GM10248 (cell line): Measurements from ENCODE around the gene VSIG10.

Experiments
- CTCF ChIA-PET: fragments of 300-600 bp; sonication (Branson Sonifier 250); formaldehyde crosslinking; extraction: SDS; loops from one replicate; lab custom pipeline; 2021; ENCODE audit warnings: antibody characterized with exemption; lab: Yijun Ruan, JAX
- POLR2A ChIA-PET: fragments of 350-650 bp; sonication (Branson Sonifier 250); formaldehyde crosslinking; extraction: SDS; loops from one replicate; lab custom pipeline; 2020; ENCODE audit warnings: antibody characterized with exemption; lab: Yijun Ruan, JAX
- DNase-seq: peaks from one replicate; pipeline ENCODE4 v3.0.0; 2012; ENCODE audit errors: extremely low spot score
- TF ChIP-seq, protein P1 (sequence below): IDR thresholded peaks from 2 replicates; pipeline ENCODE4 v1.5.1; 2012; ENCODE audit warnings: mild to moderate bottlenecking, low read depth; ENCODE audit errors: extremely low read depth, missing control alignments, control extremely low read depth

The VSIG10 gene

DNA sequence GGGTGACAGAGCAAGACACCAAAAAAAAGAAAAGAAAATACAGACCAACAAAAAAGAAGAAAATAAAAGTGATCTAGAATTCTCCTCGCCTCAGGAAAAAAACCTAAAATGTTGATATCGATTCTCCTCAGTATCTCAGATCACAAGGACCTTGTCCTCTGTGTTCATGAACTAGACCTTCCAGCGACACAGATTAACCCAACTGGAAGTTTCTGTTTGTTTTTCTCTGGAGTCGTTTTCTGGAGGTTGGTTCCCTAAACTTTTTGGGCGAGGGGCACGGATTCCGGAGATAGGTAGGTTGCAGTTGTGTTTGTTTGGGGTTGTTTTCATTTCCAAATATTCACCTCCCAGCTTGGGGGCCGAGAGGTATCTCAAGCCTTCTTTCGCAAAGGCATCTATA is 87.9 kb downstream of the VSIG10 start:
- TF ChIP-seq, protein P1, sequence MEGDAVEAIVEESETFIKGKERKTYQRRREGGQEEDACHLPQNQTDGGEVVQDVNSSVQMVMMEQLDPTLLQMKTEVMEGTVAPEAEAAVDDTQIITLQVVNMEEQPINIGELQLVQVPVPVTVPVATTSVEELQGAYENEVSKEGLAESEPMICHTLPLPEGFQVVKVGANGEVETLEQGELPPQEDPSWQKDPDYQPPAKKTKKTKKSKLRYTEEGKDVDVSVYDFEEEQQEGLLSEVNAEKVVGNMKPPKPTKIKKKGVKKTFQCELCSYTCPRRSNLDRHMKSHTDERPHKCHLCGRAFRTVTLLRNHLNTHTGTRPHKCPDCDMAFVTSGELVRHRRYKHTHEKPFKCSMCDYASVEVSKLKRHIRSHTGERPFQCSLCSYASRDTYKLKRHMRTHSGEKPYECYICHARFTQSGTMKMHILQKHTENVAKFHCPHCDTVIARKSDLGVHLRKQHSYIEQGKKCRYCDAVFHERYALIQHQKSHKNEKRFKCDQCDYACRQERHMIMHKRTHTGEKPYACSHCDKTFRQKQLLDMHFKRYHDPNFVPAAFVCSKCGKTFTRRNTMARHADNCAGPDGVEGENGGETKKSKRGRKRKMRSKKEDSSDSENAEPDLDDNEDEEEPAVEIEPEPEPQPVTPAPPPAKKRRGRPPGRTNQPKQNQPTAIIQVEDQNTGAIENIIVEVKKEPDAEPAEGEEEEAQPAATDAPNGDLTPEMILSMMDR, result no peak
- ChIA-PET CTCF (interaction anchor here (1.0 kb wide), 1 partner anchor 141 kb away, joined by 3 read pairs; no protein-coding TSS in a partner anchor), POLR2A (interaction anchor here (0.5 kb wide), 1 partner anchor 52 kb away, joined by 7 read pairs; no protein-coding TSS in a partner anchor)
- DNase-seq, result no peak

DNA sequence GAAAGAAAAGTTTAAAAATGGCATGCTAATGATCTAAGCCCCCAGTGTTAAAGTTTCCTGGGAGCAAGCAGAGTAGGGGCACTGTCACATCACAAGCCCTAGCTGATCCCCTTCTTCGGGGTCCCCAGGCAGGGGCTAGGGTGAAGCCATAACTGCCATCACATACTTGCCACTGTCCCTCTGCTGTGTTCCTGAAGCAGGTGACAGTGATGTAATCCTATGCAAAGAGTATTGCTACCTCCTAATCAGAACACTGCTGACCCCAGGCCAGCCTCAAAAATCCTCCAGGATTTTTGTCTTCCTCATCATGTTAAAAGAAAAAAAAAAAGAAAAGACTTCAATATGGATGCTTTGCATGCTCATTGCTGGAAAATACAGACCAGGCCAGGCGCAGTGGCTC is 88.5 kb downstream of the VSIG10 start:
- TF ChIP-seq, protein P1, result no peak
- ChIA-PET CTCF (no interaction called here), POLR2A (no interaction called here)
- DNase-seq, result no peak
